MM.1S (cell line): ENCODE results near the gene TROAP.

ENCODE experiments used
- DNase-seq: peaks from one replicate; pipeline ENCODE4 v3.0.0-alpha.2; 2015
- H2AFZ ChIP-seq: fragments of 300-600 bp; sonication (generic); 2 replicates; pipeline ENCODE4 v1.6.0; 2016; ENCODE audit warnings: antibody characterized with exemption, low read length
- H3F3A ChIP-seq: fragments of 300-600 bp; sonication (generic); 2 replicates; pipeline ENCODE4 v1.6.1; 2016; ENCODE audit warnings: mild to moderate bottlenecking, antibody characterized with exemption, low read length, moderate library complexity, mixed read lengths; ENCODE audit not compliant: insufficient read depth
- H3K27ac ChIP-seq: fragments of 300-600 bp; sonication (generic); 2 replicates; pipeline ENCODE4 v1.5.1; 2016; ENCODE audit warnings: mild to moderate bottlenecking, low read length
- H3K27me3 ChIP-seq: fragments of 300-600 bp; sonication (generic); replicated peaks from 2 replicates; pipeline ENCODE4 v1.6.0; 2016; ENCODE audit warnings: low read length; ENCODE audit not compliant: insufficient read depth
- H3K36me3 ChIP-seq: fragments of 300-600 bp; sonication (generic); replicated peaks from 2 replicates; pipeline ENCODE4 v1.6.1; 2016; ENCODE audit warnings: mild to moderate bottlenecking, low read length, mixed read lengths; ENCODE audit not compliant: insufficient read depth
- H3K4me1 ChIP-seq: fragments of 300-600 bp; sonication (generic); 2 replicates; pipeline ENCODE4 v1.6.1; 2016; ENCODE audit warnings: low read length, mixed read lengths
- H3K4me2 ChIP-seq: fragments of 300-600 bp; sonication (generic); 2 replicates; pipeline ENCODE4 v1.6.0; 2016; ENCODE audit warnings: low read depth, low read length
- H3K4me3 ChIP-seq: fragments of 300-600 bp; sonication (generic); 2 replicates; pipeline ENCODE4 v1.5.1; 2016; ENCODE audit warnings: low read length, mixed read lengths
- H3K79me2 ChIP-seq: fragments of 300-600 bp; sonication (generic); 2 replicates; pipeline ENCODE4 v1.6.1; 2016; ENCODE audit warnings: mixed run types, low read length, mixed read lengths
- H3K9ac ChIP-seq: fragments of 300-600 bp; sonication (generic); 2 replicates; pipeline ENCODE4 v1.6.1; 2016; ENCODE audit warnings: low read length, mixed read lengths
- H3K9me2 ChIP-seq: fragments of 300-600 bp; sonication (generic); replicated peaks from 2 replicates; pipeline ENCODE4 v1.6.1; 2016; ENCODE audit warnings: mild to moderate bottlenecking, low read length, mixed read lengths; ENCODE audit not compliant: insufficient read depth
- H3K9me3 ChIP-seq: fragments of 300-600 bp; sonication (generic); replicated peaks from 2 replicates; pipeline ENCODE4 v1.6.1; 2016; ENCODE audit warnings: mild to moderate bottlenecking, low read length, mixed read lengths; ENCODE audit not compliant: insufficient read depth
- H4K20me1 ChIP-seq: fragments of 300-600 bp; sonication (generic); 2 replicates; pipeline ENCODE4 v1.6.1; 2016; ENCODE audit warnings: mild to moderate bottlenecking, low read length, moderate library complexity, mixed read lengths; ENCODE audit not compliant: insufficient read depth
- CTCF ChIP-seq: fragments of 300-600 bp; sonication (generic); IDR thresholded peaks from 2 replicates; pipeline ENCODE4 v1.5.1; 2016; ENCODE audit warnings: antibody characterized with exemption, low read length, mixed read lengths
- EZH2 ChIP-seq: fragments of 300-600 bp; sonication (generic); optimal IDR thresholded peaks from 2 replicates; pipeline ENCODE3; 2017; ENCODE audit warnings: low read depth, mild to moderate bottlenecking, antibody characterized with exemption, low read length, mixed read lengths
- EZH2phosphoT487 ChIP-seq: fragments of 300-600 bp; sonication (generic); IDR thresholded peaks from 2 replicates; pipeline ENCODE4 v1.6.1; 2018; ENCODE audit warnings: antibody characterized with exemption, low read length

TROAP gene

GRCh38 chr12:49327368-49327767 is 4.3 kb downstream of the TROAP start:
- no peak overlapping the region for H3K4me2 ChIP-seq
- H3K27me3 ChIP-seq: no peaks in the 10 kb centered on the region
- no peak for TF ChIP-seq EZH2phosphoT487
- no peak for TF ChIP-seq CTCF
- TF ChIP-seq EZH2: no peak
- peaks cover under 1% of the 10 kb centered on the region; the same call in 1 of the 2 replicates for H3K4me1 ChIP-seq
- no peaks in the 10 kb centered on the region for H4K20me1 ChIP-seq
- DNase-seq: no peak
- peaks cover 4% of the 10 kb centered on the region; the same call in 1 of the 2 replicates for H3K36me3 ChIP-seq
- H3K79me2 ChIP-seq: peaks cover 13% of the 10 kb centered on the region
- peaks cover 9% of the 10 kb centered on the region; the same call in 1 of the 2 replicates for H3F3A ChIP-seq
- no peak overlapping the region for H3K4me3 ChIP-seq
- no peaks in the 10 kb centered on the region for H3K9me3 ChIP-seq
- H3K9me2 ChIP-seq: no peaks in the 10 kb centered on the region
- no peak overlapping the region for H2AFZ ChIP-seq
- no peak overlapping the region for H3K27ac ChIP-seq
- H3K9ac ChIP-seq: no peak overlapping the region

GRCh38 chr12:49327887-49328286 is 4.8 kb downstream of the TROAP start:
- no peak overlapping the region for H3K4me2 ChIP-seq
- no peaks in the 10 kb centered on the region for H3K27me3 ChIP-seq
- no peak overlapping the region for H3K27ac ChIP-seq
- no peaks in the 10 kb centered on the region for H3K4me1 ChIP-seq
- H3K9me2 ChIP-seq: no peaks in the 10 kb centered on the region
- H2AFZ ChIP-seq: no peak overlapping the region
- no peaks in the 10 kb centered on the region for H4K20me1 ChIP-seq
- peaks cover 13% of the 10 kb centered on the region for H3K79me2 ChIP-seq
- H3K9ac ChIP-seq: no peak overlapping the region
- H3K4me3 ChIP-seq: no peak overlapping the region
- H3F3A ChIP-seq: peaks cover 9% of the 10 kb centered on the region; the same call in 1 of the 2 replicates
- H3K9me3 ChIP-seq: no peaks in the 10 kb centered on the region
- TF ChIP-seq EZH2: no peak
- no peak for TF ChIP-seq CTCF
- TF ChIP-seq EZH2phosphoT487: no peak
- DNase-seq: no peak
- peaks cover 4% of the 10 kb centered on the region; the same call in 1 of the 2 replicates for H3K36me3 ChIP-seq

- peaks cover 9% of the 10 kb centered on the region; the same call in 1 of the 2 replicates for H3F3A ChIP-seq
- H3K9me2 ChIP-seq: no peaks in the 10 kb centered on the region
- H3K27me3 ChIP-seq: 0 out of 2 replicates have a peak, but pooled peaks cover 4% of the 10 kb centered on the region
- no peak overlapping the region for H3K27ac ChIP-seq
- no peak overlapping the region for H3K4me3 ChIP-seq
- no peak overlapping the region for H3K9ac ChIP-seq
- H3K9me3 ChIP-seq: no peaks in the 10 kb centered on the region
- H4K20me1 ChIP-seq: no peaks in the 10 kb centered on the region
- no peak overlapping the region for H2AFZ ChIP-seq
- H3K36me3 ChIP-seq: peaks cover 4% of the 10 kb centered on the region; the same call in 1 of the 2 replicates
- DNase-seq: no peak
- no peak for TF ChIP-seq EZH2phosphoT487
- TF ChIP-seq EZH2: no peak
- TF ChIP-seq CTCF: no peak
- H3K4me2 ChIP-seq: no peak overlapping the region
- H3K79me2 ChIP-seq: peaks cover 6% of the 10 kb centered on the region
- no peaks in the 10 kb centered on the region for H3K4me1 ChIP-seq
Measured at GRCh38 chr12:49328816-49329215, 5.8 kb downstream of the TROAP start.
